ENCODE results near the gene NDRG2. TPM values are rescaled to one million over a fixed set of nuclear protein-coding genes. Genes with fewer than 3 reads are reported as not detected.

NDRG2 gene
- total RNA-seq, 2 donors from 2014 or later = 136 to 171 TPM

GRCh38 chr14:20970647-20970982, 54.2 kb downstream of the NDRG2 start:
- no peak overlapping the region for H3K27ac ChIP-seq
- no peaks in the 10 kb centered on the region for H3K27me3 ChIP-seq
- DNase-seq = no peak
- intact Hi-C loops (cut with DNase I) = loop anchor here (2.0 to 10.0 kb wide), 2 partner anchors 112 to 276 kb away; no protein-coding TSS in a partner anchor
- no peak for TF ChIP-seq CTCF (IDR thresholded peaks at IDR 0.05)
- H3K36me3 ChIP-seq = no peaks in the 10 kb centered on the region
- no peaks in the 10 kb centered on the region for H3K9me3 ChIP-seq
- H3K4me3 ChIP-seq = peak overlapping the region; percentile 50
- H3K4me1 ChIP-seq = peaks cover 3% of the 10 kb centered on the region
- peak overlapping the region; percentile 21 to 47 for H3K9ac ChIP-seq (ENCODE audit: low read depth in 2 of 2, low read length in 2 of 2)

GRCh38 chr14:20969336-20969735, 55.5 kb downstream of the NDRG2 start:
- Histone ChIP-seq H3K27me3 (no peaks in the 10 kb centered on the region), H3K9ac (ENCODE audit: low read depth in 2 of 2, low read length in 2 of 2) (no peak overlapping the region), H3K4me3 (no peak overlapping the region), H3K4me1 (peaks cover 3% of the 10 kb centered on the region), H3K36me3 (no peaks in the 10 kb centered on the region), H3K27ac (no peak overlapping the region), H3K9me3 (no peaks in the 10 kb centered on the region)
- DNase-seq = no peak
- TF ChIP-seq CTCF (IDR thresholded peaks at IDR 0.05) = no peak
- intact Hi-C loops (cut with DNase I) = no loop called here

Small RNA genes within 50 kb of the gene (microRNA-seq; reads per million reads assigned to microRNA genes)
- not detected for gene MIR6717

Other genes with a start within 250 kb of the NDRG2 start
- gene RNASE6, start 243.8 kb downstream of the NDRG2 start, total RNA-seq = 1 to 10 TPM; 3.4 to 6.8 TPM
- gene RNASE1, start 222.2 kb downstream of the NDRG2 start, total RNA-seq = 100 to 1,000 TPM; 189 to 244 TPM
- gene RNASE3, start 133.7 kb downstream of the NDRG2 start, total RNA-seq = not detected
- 1 to 10 TPM in 1 of 2 donors, not detected in 1; 1.1 TPM for gene RNASE2, start 69.6 kb downstream of the NDRG2 start, total RNA-seq
- 10 to 100 TPM; 59.6 to 79.3 TPM for gene METTL17, start 35.1 kb downstream of the NDRG2 start, total RNA-seq
- 1 to 10 TPM; 1.2 to 3.0 TPM for gene SLC39A2, start 25.8 kb downstream of the NDRG2 start, total RNA-seq
- under 1 TPM in 1 of 2 donors, not detected in 1; 0.94 TPM for gene TPPP2, start 5.2 kb upstream of the NDRG2 start, total RNA-seq
- not detected for gene RNASE13, start 9.7 kb upstream of the NDRG2 start, total RNA-seq
- under 1 TPM; 0.16 to 0.30 TPM for gene RNASE7, start 17.3 kb upstream of the NDRG2 start, total RNA-seq
- not detected for gene RNASE8, start 32.8 kb upstream of the NDRG2 start, total RNA-seq
- gene ARHGEF40, start 45.2 kb upstream of the NDRG2 start, total RNA-seq = 10 to 100 TPM; 49.5 to 66.9 TPM
- gene ZNF219, start 73.6 kb upstream of the NDRG2 start, total RNA-seq = 10 to 100 TPM; 44.0 to 79.6 TPM
- gene TMEM253, start 76.0 kb upstream of the NDRG2 start, total RNA-seq = 10 to 100 TPM; 28.8 to 48.3 TPM
- not detected for gene OR5AU1, start 131.0 kb upstream of the NDRG2 start, total RNA-seq
- gene HNRNPC, start 244.4 kb upstream of the NDRG2 start, total RNA-seq = 100 to 1,000 TPM; 363 to 653 TPM